Sigmoid colon (tissue), 7 donors: ENCODE results near the gene SLC16A11. TPM values are rescaled to one million over a fixed set of nuclear protein-coding genes. Genes with fewer than 3 reads are reported as not detected.
"Not testable (repeated sequence)": the region's sequence is repeated elsewhere in the genome, so short reads cannot be mapped to it uniquely, and the experiment has no call there.

Source experiments
- DNase-seq: peaks from one replicate; pipeline ENCODE4 v3.0.0-alpha.2; 2019
- H3K27ac ChIP-seq, 4 donors: fragments of 200-600 bp; sonication (generic); one replicate each; pipeline ENCODE4 v1.5.1; 2016 to 2019; ENCODE audit warnings: mild to moderate bottlenecking in 1 of 4
- H3K27me3 ChIP-seq, 3 donors: fragments of 200-600 bp; sonication (generic); one replicate each; pipeline ENCODE4 v1.5.1; 2019; ENCODE audit warnings: mild to moderate bottlenecking in 1 of 3
- H3K36me3 ChIP-seq, 4 donors: fragments of 200-600 bp; sonication (generic); one replicate each; pipeline ENCODE4 v1.5.1; 2016 to 2019
- H3K4me1 ChIP-seq, 4 donors: fragments of 200-600 bp; sonication (generic); one replicate each; pipeline ENCODE4 v1.5.1; 2017 to 2019
- H3K4me3 ChIP-seq, 4 donors: fragments of 200-600 bp; sonication (generic); one replicate each; pipeline ENCODE4 v1.5.1; 2017 to 2019; ENCODE audit warnings: mild to moderate bottlenecking in 2 of 4, moderate library complexity in 1 of 4
- H3K9me3 ChIP-seq, 4 donors: fragments of 200-600 bp in 3 of 4; sonication (generic) in 3 of 4; one replicate each; pipeline versions ENCODE4 v1.5.1 to v1.6.1; 2013 to 2019
- EP300 ChIP-seq, 4 donors: sonication (generic); formaldehyde crosslinking; IDR thresholded peaks; one replicate each; pipeline ENCODE4 v1.6.1; 2017; ENCODE audit warnings: antibody characterized with exemption in 4 of 4
- POLR2A ChIP-seq, 2 donors: fragments of 450-650 bp; IDR thresholded peaks; one replicate each; pipeline ENCODE4 v1.6.1; 2016; ENCODE audit warnings: antibody characterized with exemption in 2 of 2, mild to moderate bottlenecking in 2 of 2, moderate library complexity in 2 of 2
- POLR2AphosphoS5 ChIP-seq, 4 donors: sonication (generic); formaldehyde crosslinking; IDR thresholded peaks; one replicate each; pipeline ENCODE4 v1.6.1; 2017; ENCODE audit warnings: antibody characterized with exemption in 4 of 4
- WGBS, 2 donors: extraction: QIAGEN DNeasy Blood & Tissue Kit; methylation state at CpG; one replicate each; pipeline ENCODE4 v1.1.7; 2013; 5-methylcytosine and 5-hydroxymethylcytosine counted together
- intact Hi-C: fragments of 100-400 bp; cut with DNase I; formaldehyde crosslinking; loops from one replicate; pipeline ENCODE4 v1.15.1; 2023
- polyA plus RNA-seq, 3 donors: library from polyadenylated mRNA; stranded (reverse); fragments of 200-250 nt; gene quantifications; one replicate each; pipeline ENCODE4 v1.2.3, GENCODE V29; 2013
- total RNA-seq, 4 donors: library from RNA; depleted of rRNA; stranded (reverse); fragments of >200 nt; gene quantifications; one replicate each; pipeline ENCODE4 v1.1.0, GENCODE V29; 2016
- TF ChIP-seq, protein P1 (sequence below), 4 experiments: fragments of 450-650 bp in 3 of 4; fragments of 200-600 bp in 1 of 4; IDR thresholded peaks; one replicate each; pipeline ENCODE4 v1.5.1; 2016 to 2019; ENCODE audit warnings: antibody characterized with exemption in 4 of 4, mild to moderate bottlenecking in 3 of 4, moderate library complexity in 2 of 4
- donor health status: healthy with polysubstance abuse.
- donor health status: Bipolar disorder and iron deficiency.
- donor health status: healthy.

The SLC16A11 gene
- total and polyA plus RNA-seq, 7 donors: 0.33 to 2.4 (median 0.45) TPM; not detected in 3

DNA sequence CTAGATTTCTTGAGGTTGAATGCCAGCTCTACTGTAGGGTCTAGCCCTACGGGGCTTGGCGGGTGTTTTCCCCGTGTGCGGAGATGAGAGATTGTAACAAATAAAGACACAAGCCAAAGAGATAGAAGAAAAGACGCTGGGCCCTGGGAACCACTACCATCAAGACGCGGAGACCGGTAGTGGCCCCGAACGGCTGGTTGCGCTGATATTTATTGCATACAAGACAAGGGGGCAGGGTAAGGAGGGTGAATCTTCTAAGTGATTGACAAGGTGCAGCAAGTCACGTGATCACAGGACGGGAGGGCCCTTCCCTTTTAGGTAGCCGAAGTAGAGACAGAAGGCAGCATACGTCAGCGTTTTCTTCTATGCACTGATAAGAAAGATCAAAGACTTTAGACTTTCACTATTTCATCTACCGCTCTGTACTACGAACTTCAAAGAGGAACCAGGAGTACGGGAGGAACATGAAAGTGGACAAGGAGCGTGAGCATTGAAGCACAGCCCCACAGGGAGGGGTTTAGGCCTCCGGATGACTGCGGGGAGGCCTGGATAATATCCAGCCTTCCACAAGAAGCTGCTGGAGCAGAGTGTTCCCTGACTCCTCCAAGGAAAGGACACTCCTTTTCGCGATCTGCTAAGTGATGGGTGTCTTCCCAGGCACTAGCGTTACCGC lies 3.0 kb upstream of the SLC16A11 start:
- H3K9me3 ChIP-seq, intact Hi-C loops: not testable (repeated sequence)
- peak overlapping the region; percentile 12 to 43 (median 34) for H3K4me3 ChIP-seq

DNA sequence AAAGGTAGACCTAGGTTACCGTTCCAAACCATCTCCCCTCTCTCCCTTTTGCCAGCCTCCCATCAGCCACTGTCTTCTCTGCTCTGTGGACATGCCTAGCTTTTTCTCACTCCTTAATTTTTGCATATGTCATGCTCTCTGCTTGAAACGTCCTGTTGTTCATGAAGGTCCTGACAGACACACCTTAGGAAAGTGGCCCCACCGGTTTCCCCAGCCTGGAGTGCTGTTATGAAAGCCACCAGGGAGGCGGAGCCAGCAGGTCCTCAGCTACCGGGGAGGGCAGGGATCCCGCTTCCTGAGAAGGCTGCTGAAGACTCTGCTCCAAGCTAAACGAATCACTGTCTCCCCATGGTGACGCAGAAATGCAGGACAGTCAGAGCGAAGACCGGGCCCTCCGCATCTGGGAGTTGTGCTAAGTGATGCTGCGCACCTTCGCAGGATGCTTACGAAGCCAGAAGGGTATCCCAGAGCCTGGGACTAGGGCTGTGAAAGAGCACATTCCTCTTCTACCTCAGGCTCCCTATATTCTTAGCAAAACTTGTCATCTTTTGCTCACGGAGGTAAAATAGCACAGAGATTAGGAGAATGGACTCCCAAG lies 2.3 kb upstream of the SLC16A11 start:
- H3K9me3 ChIP-seq: no peaks in the 10 kb centered on the region
- intact Hi-C loops: no loop called here
- no peaks in the 10 kb centered on the region for H3K36me3 ChIP-seq
- H3K4me3 ChIP-seq: peak overlapping the region in 3 of 4 donors; percentile 24 to 43 (median 43)
- DNase-seq: no peak
- TF ChIP-seq EP300 (IDR thresholded peaks at IDR 0.05) (no peak), POLR2AphosphoS5 (IDR thresholded peaks at IDR 0.05) (no peak), POLR2A (IDR thresholded peaks at IDR 0.05) (no peak)
- TF ChIP-seq, protein P1, sequence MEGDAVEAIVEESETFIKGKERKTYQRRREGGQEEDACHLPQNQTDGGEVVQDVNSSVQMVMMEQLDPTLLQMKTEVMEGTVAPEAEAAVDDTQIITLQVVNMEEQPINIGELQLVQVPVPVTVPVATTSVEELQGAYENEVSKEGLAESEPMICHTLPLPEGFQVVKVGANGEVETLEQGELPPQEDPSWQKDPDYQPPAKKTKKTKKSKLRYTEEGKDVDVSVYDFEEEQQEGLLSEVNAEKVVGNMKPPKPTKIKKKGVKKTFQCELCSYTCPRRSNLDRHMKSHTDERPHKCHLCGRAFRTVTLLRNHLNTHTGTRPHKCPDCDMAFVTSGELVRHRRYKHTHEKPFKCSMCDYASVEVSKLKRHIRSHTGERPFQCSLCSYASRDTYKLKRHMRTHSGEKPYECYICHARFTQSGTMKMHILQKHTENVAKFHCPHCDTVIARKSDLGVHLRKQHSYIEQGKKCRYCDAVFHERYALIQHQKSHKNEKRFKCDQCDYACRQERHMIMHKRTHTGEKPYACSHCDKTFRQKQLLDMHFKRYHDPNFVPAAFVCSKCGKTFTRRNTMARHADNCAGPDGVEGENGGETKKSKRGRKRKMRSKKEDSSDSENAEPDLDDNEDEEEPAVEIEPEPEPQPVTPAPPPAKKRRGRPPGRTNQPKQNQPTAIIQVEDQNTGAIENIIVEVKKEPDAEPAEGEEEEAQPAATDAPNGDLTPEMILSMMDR (IDR thresholded peaks at IDR 0.05): no peak
- peaks cover 0 to 39% (median 33%) of the 10 kb centered on the region in 4 donors for H3K4me1 ChIP-seq
- 3 to 10% methylated on average over 15 of the region's 15 CpGs for WGBS, 2 donors
- peaks cover 15 to 36% (median 26%) of the 10 kb centered on the region in 3 donors for H3K27me3 ChIP-seq
- H3K27ac ChIP-seq: peak overlapping the region; percentile 46 to 82 (median 78)

More for the DNA sequence above, 3.0 kb upstream of the SLC16A11 start:
- Histone ChIP-seq H3K4me1 (peaks cover 0 to 39% (median 33%) of the 10 kb centered on the region in 4 donors), H3K27ac (peak overlapping the region; percentile 46 to 82 (median 78)), H3K27me3 (peaks cover 15 to 32% (median 26%) of the 10 kb centered on the region in 3 donors)
- TF ChIP-seq POLR2AphosphoS5 (IDR thresholded peaks at IDR 0.05) (peak; percentile 61 to 81 (median 73)), EP300 (IDR thresholded peaks at IDR 0.05) (peak in 1 of 4 donors; percentile 58)
- DNase-seq: peak; percentile 82
- H3K36me3 ChIP-seq: not testable (repeated sequence)
- 8 to 11% methylated on average over 26 of the region's 26 CpGs for WGBS, 2 donors

DNA sequence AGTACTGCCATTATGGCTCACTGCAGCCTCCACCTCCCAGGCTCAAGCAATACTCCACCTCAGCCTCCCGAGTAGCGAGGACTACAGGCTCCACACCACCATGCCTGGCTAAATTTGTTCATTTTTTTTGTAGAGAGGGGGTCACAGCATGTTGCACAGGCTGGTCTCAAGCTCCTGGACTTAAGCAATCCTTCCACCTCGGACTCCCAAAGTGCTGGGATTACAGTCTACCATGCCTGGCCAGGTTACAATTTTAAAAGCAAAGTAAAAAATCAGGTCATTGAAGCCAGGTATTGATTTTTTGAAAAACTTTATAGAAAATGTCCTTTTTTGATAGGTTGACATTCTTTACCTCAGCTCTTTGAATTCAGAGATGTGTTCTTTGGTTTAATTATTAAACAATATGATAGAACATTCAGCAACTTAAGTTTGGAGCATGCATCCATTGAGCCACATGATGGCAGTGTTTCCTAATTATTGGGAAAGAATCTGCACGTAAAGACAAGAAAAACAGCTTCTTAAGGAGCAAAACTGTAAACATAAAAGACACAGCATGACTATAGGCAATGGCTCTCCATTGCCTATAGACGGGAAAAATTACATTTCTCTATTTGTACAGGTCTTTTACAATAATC lies 1.7 kb upstream of the SLC16A11 start:
- Histone ChIP-seq H3K27ac (peak overlapping the region; percentile 46 to 82 (median 78)), H3K27me3 (peaks cover 15 to 36% (median 26%) of the 10 kb centered on the region in 3 donors), H3K36me3 (no peaks in the 10 kb centered on the region), H3K4me3 (peak overlapping the region in 2 of 4 donors; percentile 43), H3K9me3 (no peaks in the 10 kb centered on the region), H3K4me1 (peaks cover 0 to 39% (median 33%) of the 10 kb centered on the region in 4 donors)
- TF ChIP-seq, protein P1 (IDR thresholded peaks at IDR 0.05): peak; percentile 63 to 77 (median 70)
- no peak for TF ChIP-seq POLR2AphosphoS5 (IDR thresholded peaks at IDR 0.05)
- no peak for TF ChIP-seq EP300 (IDR thresholded peaks at IDR 0.05)
- DNase-seq: no peak
- intact Hi-C loops: loop anchor here (1.0 kb wide), 1 partner anchor 91 kb away; no protein-coding TSS in a partner anchor
- WGBS, 2 donors: 5 to 23% methylated on average over 5 of the region's 5 CpGs

DNA sequence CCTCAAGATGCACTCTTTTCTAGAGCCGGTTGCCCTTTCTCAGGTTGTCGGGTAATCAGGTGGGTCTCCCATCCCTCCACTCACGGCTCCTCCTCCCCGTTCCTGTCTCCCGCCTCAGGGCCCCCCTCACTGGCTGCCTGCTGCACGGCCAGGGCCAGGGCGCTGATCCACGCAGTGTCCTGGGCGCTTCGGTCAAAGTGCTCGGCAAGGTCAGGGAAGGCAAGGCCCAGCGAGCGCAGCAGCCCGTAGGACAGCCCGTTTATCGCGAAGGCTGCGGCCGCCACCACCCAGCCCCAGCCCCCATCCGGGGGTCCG lies 753 bp downstream of the SLC16A11 start:
- TF ChIP-seq, protein P1 (IDR thresholded peaks at IDR 0.05): no peak
- TF ChIP-seq POLR2AphosphoS5 (IDR thresholded peaks at IDR 0.05): no peak
- TF ChIP-seq EP300 (IDR thresholded peaks at IDR 0.05): no peak
- no peak for TF ChIP-seq POLR2A (IDR thresholded peaks at IDR 0.05)
- intact Hi-C loops: no loop called here

More for the DNA sequence above, 753 bp downstream of the SLC16A11 start:
- peaks cover 0 to 39% (median 33%) of the 10 kb centered on the region in 4 donors for H3K4me1 ChIP-seq
- H3K27me3 ChIP-seq: peaks cover 15 to 36% (median 26%) of the 10 kb centered on the region in 3 donors
- H3K27ac ChIP-seq: peak overlapping the region in 3 of 4 donors; percentile 19 to 58 (median 43)
- no peaks in the 10 kb centered on the region for H3K9me3 ChIP-seq
- no peak for DNase-seq
- H3K4me3 ChIP-seq: peak overlapping the region; percentile 12 to 53 (median 43)
- no peaks in the 10 kb centered on the region for H3K36me3 ChIP-seq
- WGBS, 2 donors: 4 to 7% methylated on average over 21 of the region's 21 CpGs
